Neural progenitor cell (in vitro differentiated cells): ENCODE results near the gene HOXC10.
A peak's percentile ranks its signal among the peaks of the same experiment; 100 is the strongest.

Experiments
- EZH2 ChIP-seq: fragments of 200-600 bp; sonication (generic); IDR thresholded peaks from 2 replicates; pipeline ENCODE4 v1.6.1; 2017; ENCODE audit warnings: antibody characterized with exemption, mild to moderate bottlenecking, moderate library complexity
- TF ChIP-seq, protein P1 (sequence below): fragments of 200-600 bp; sonication (generic); IDR thresholded peaks from 2 replicates; pipeline ENCODE4 v1.5.1; 2017; ENCODE audit warnings: antibody characterized with exemption, mild to moderate bottlenecking

DNA sequence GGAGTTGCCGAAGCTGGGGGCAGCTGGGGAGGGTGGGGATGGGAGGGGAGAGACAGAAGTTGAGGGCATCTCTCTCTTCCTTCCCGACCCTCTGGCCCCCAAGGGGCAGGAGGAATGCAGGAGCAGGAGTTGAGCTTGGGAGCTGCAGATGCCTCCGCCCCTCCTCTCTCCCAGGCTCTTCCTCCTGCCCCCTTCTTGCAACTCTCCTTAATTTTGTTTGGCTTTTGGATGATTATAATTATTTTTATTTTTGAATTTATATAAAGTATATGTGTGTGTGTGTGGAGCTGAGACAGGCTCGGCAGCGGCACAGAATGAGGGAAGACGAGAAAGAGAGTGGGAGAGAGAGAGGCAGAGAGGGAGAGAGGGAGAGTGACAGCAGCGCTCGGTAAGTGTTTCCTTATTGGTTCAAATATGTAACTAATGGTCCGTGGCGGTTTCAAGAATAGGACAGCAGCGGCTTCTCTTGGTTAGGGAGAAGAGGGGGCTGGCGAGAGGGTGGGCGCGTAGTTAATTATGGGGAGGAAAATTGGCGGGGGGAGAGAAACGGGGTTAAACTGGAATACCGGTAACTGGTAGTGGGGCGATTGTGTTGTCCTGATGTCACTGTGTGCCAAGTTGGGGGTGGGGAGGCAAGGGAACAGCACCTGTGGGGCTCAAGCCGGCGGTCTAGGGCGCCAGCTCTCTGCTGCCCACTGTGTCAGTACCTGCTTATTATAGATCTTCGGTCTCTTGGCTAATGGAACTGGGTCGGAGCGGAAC lies 32.3 kb downstream of the HOXC10 start:
- TF ChIP-seq, protein P1, sequence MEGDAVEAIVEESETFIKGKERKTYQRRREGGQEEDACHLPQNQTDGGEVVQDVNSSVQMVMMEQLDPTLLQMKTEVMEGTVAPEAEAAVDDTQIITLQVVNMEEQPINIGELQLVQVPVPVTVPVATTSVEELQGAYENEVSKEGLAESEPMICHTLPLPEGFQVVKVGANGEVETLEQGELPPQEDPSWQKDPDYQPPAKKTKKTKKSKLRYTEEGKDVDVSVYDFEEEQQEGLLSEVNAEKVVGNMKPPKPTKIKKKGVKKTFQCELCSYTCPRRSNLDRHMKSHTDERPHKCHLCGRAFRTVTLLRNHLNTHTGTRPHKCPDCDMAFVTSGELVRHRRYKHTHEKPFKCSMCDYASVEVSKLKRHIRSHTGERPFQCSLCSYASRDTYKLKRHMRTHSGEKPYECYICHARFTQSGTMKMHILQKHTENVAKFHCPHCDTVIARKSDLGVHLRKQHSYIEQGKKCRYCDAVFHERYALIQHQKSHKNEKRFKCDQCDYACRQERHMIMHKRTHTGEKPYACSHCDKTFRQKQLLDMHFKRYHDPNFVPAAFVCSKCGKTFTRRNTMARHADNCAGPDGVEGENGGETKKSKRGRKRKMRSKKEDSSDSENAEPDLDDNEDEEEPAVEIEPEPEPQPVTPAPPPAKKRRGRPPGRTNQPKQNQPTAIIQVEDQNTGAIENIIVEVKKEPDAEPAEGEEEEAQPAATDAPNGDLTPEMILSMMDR, result no peak
- TF ChIP-seq EZH2, result peak; percentile 93
